Measurements from ENCODE around the gene ZC3H18.

The ZC3H18 gene

GRCh38 chr16:88570691-88571092, 489 bp downstream of the ZC3H18 start:
- Histone ChIP-seq H3K4me1 (ENCODE audit: insufficient read depth, low read length) (peaks cover 6% of the 10 kb centered on the region; the same call in 1 of the 2 replicates), H3K27me3 (ENCODE audit: insufficient read depth, low read length) (no peaks in the 10 kb centered on the region), H3K9me3 (ENCODE audit: insufficient read depth, low read depth, low read length) (no peaks in the 10 kb centered on the region), H3K27ac (ENCODE audit: low read depth, low read length) (no peak overlapping the region), H3K9ac (ENCODE audit: low read depth, low read length) (peak overlapping the region; percentile 93), H3K4me3 (ENCODE audit: low read length) (peak overlapping the region; percentile 91), H3K36me3 (ENCODE audit: insufficient read depth, low read length) (peaks cover 28% of the 10 kb centered on the region)
- WGBS, result under 1% methylated on average over 35 of the region's 35 CpGs

- Histone ChIP-seq H3K9ac (ENCODE audit: low read depth, low read length) (no peak overlapping the region), H3K36me3 (ENCODE audit: insufficient read depth, low read length) (peaks cover 67% of the 10 kb centered on the region), H3K4me3 (ENCODE audit: low read length) (no peak overlapping the region), H3K27me3 (ENCODE audit: insufficient read depth, low read length) (no peaks in the 10 kb centered on the region), H3K4me1 (ENCODE audit: insufficient read depth, low read length) (peaks cover 6% of the 10 kb centered on the region; the same call in 1 of the 2 replicates), H3K27ac (ENCODE audit: low read depth, low read length) (no peak overlapping the region), H3K9me3 (ENCODE audit: insufficient read depth, low read depth, low read length) (no peaks in the 10 kb centered on the region)
- WGBS, result 98% methylated on average over 10 of the region's 11 CpGs
These were observed 5.0 kb downstream of the ZC3H18 start for GRCh38 chr16:88575251-88575650.

- H3K27me3 ChIP-seq (ENCODE audit: insufficient read depth, low read length), result no peaks in the 10 kb centered on the region
- WGBS, result 94% methylated on average over 13 of the region's 13 CpGs
- H3K27ac ChIP-seq (ENCODE audit: low read depth, low read length), result no peak overlapping the region
- no peak overlapping the region for H3K9ac ChIP-seq (ENCODE audit: low read depth, low read length)
- peaks cover 2% of the 10 kb centered on the region; the same call in 1 of the 2 replicates for H3K4me1 ChIP-seq (ENCODE audit: insufficient read depth, low read length)
- H3K9me3 ChIP-seq (ENCODE audit: insufficient read depth, low read depth, low read length), result no peaks in the 10 kb centered on the region
- H3K4me3 ChIP-seq (ENCODE audit: low read length), result no peak overlapping the region
- H3K36me3 ChIP-seq (ENCODE audit: insufficient read depth, low read length), result peaks cover 78% of the 10 kb centered on the region
These were observed 6.1 kb downstream of the ZC3H18 start for GRCh38 chr16:88576307-88576706.

- Histone ChIP-seq H3K36me3 (ENCODE audit: insufficient read depth, low read length) (peaks cover 77% of the 10 kb centered on the region), H3K9me3 (ENCODE audit: insufficient read depth, low read depth, low read length) (no peaks in the 10 kb centered on the region), H3K4me1 (ENCODE audit: insufficient read depth, low read length) (no peaks in the 10 kb centered on the region), H3K27ac (ENCODE audit: low read depth, low read length) (no peak overlapping the region), H3K27me3 (ENCODE audit: insufficient read depth, low read length) (no peaks in the 10 kb centered on the region), H3K9ac (ENCODE audit: low read depth, low read length) (no peak overlapping the region), H3K4me3 (ENCODE audit: low read length) (no peak overlapping the region)
- WGBS, result 96% methylated on average over 20 of the region's 20 CpGs
These were observed 7.0 kb downstream of the ZC3H18 start for GRCh38 chr16:88577166-88577565.

GRCh38 chr16:88578446-88579313, 8.5 kb downstream of the ZC3H18 start:
- peaks cover 77% of the 10 kb centered on the region for H3K36me3 ChIP-seq (ENCODE audit: insufficient read depth, low read length)
- no peak overlapping the region for H3K9ac ChIP-seq (ENCODE audit: low read depth, low read length)

GRCh38 chr16:88580371-88580770, 10.2 kb downstream of the ZC3H18 start:
- Histone ChIP-seq H3K27ac (ENCODE audit: low read depth, low read length) (no peak overlapping the region), H3K36me3 (ENCODE audit: insufficient read depth, low read length) (peaks cover 69% of the 10 kb centered on the region), H3K9me3 (ENCODE audit: insufficient read depth, low read depth, low read length) (no peaks in the 10 kb centered on the region), H3K9ac (ENCODE audit: low read depth, low read length) (no peak overlapping the region), H3K4me3 (ENCODE audit: low read length) (no peak overlapping the region), H3K4me1 (ENCODE audit: insufficient read depth, low read length) (no peaks in the 10 kb centered on the region), H3K27me3 (ENCODE audit: insufficient read depth, low read length) (no peaks in the 10 kb centered on the region)
- WGBS, result 95% methylated on average over 16 of the region's 16 CpGs

More at GRCh38 chr16:88578446-88579313, 8.5 kb downstream of the ZC3H18 start:
- Histone ChIP-seq H3K27me3 (ENCODE audit: insufficient read depth, low read length) (no peaks in the 10 kb centered on the region), H3K4me1 (ENCODE audit: insufficient read depth, low read length) (no peaks in the 10 kb centered on the region), H3K27ac (ENCODE audit: low read depth, low read length) (no peak overlapping the region), H3K9me3 (ENCODE audit: insufficient read depth, low read depth, low read length) (no peaks in the 10 kb centered on the region), H3K4me3 (ENCODE audit: low read length) (no peak overlapping the region)
- WGBS, result 95% methylated on average over 26 of the region's 26 CpGs

- Histone ChIP-seq H3K27ac (ENCODE audit: low read depth, low read length) (no peak overlapping the region), H3K36me3 (ENCODE audit: insufficient read depth, low read length) (peaks cover 66% of the 10 kb centered on the region), H3K4me3 (ENCODE audit: low read length) (no peak overlapping the region), H3K27me3 (ENCODE audit: insufficient read depth, low read length) (no peaks in the 10 kb centered on the region), H3K9me3 (ENCODE audit: insufficient read depth, low read depth, low read length) (no peaks in the 10 kb centered on the region), H3K4me1 (ENCODE audit: insufficient read depth, low read length) (no peaks in the 10 kb centered on the region), H3K9ac (ENCODE audit: low read depth, low read length) (no peak overlapping the region)
- WGBS, result 95% methylated on average over 4 of the region's 4 CpGs
These were observed 10.8 kb downstream of the ZC3H18 start for GRCh38 chr16:88581033-88581432.

GRCh38 chr16:88582912-88583575, 12.8 kb downstream of the ZC3H18 start:
- H3K4me1 ChIP-seq (ENCODE audit: insufficient read depth, low read length), result no peaks in the 10 kb centered on the region
- H3K36me3 ChIP-seq (ENCODE audit: insufficient read depth, low read length), result peaks cover 65% of the 10 kb centered on the region
- no peak overlapping the region for H3K9ac ChIP-seq (ENCODE audit: low read depth, low read length)
- WGBS, result 89% methylated on average over 14 of the region's 14 CpGs
- no peak overlapping the region for H3K27ac ChIP-seq (ENCODE audit: low read depth, low read length)
- no peaks in the 10 kb centered on the region for H3K9me3 ChIP-seq (ENCODE audit: insufficient read depth, low read depth, low read length)
- H3K27me3 ChIP-seq (ENCODE audit: insufficient read depth, low read length), result no peaks in the 10 kb centered on the region
- no peak overlapping the region for H3K4me3 ChIP-seq (ENCODE audit: low read length)

GRCh38 chr16:88584676-88585075, 14.5 kb downstream of the ZC3H18 start:
- no peaks in the 10 kb centered on the region for H3K4me1 ChIP-seq (ENCODE audit: insufficient read depth, low read length)
- H3K9me3 ChIP-seq (ENCODE audit: insufficient read depth, low read depth, low read length), result no peaks in the 10 kb centered on the region
- WGBS, result 93% methylated on average over 6 of the region's 6 CpGs
- H3K36me3 ChIP-seq (ENCODE audit: insufficient read depth, low read length), result peaks cover 65% of the 10 kb centered on the region
- no peak overlapping the region for H3K9ac ChIP-seq (ENCODE audit: low read depth, low read length)
- H3K27ac ChIP-seq (ENCODE audit: low read depth, low read length), result no peak overlapping the region
- no peaks in the 10 kb centered on the region for H3K27me3 ChIP-seq (ENCODE audit: insufficient read depth, low read length)
- no peak overlapping the region for H3K4me3 ChIP-seq (ENCODE audit: low read length)

- Histone ChIP-seq H3K9me3 (ENCODE audit: insufficient read depth, low read depth, low read length) (no peaks in the 10 kb centered on the region), H3K27ac (ENCODE audit: low read depth, low read length) (no peak overlapping the region), H3K9ac (ENCODE audit: low read depth, low read length) (no peak overlapping the region), H3K4me1 (ENCODE audit: insufficient read depth, low read length) (no peaks in the 10 kb centered on the region), H3K36me3 (ENCODE audit: insufficient read depth, low read length) (peaks cover 68% of the 10 kb centered on the region), H3K27me3 (ENCODE audit: insufficient read depth, low read length) (no peaks in the 10 kb centered on the region), H3K4me3 (ENCODE audit: low read length) (no peak overlapping the region)
- WGBS, result 95% methylated on average over 8 of the region's 8 CpGs
These were observed 15.1 kb downstream of the ZC3H18 start for GRCh38 chr16:88585269-88585668.

GRCh38 chr16:88585927-88586581, 15.9 kb downstream of the ZC3H18 start:
- no peak overlapping the region for H3K9ac ChIP-seq (ENCODE audit: low read depth, low read length)
- H3K4me3 ChIP-seq (ENCODE audit: low read length), result no peak overlapping the region
- 96% methylated on average over 12 of the region's 13 CpGs for WGBS
- no peak overlapping the region for H3K27ac ChIP-seq (ENCODE audit: low read depth, low read length)
- H3K4me1 ChIP-seq (ENCODE audit: insufficient read depth, low read length), result no peaks in the 10 kb centered on the region
- H3K36me3 ChIP-seq (ENCODE audit: insufficient read depth, low read length), result peaks cover 64% of the 10 kb centered on the region
- no peaks in the 10 kb centered on the region for H3K27me3 ChIP-seq (ENCODE audit: insufficient read depth, low read length)
- no peaks in the 10 kb centered on the region for H3K9me3 ChIP-seq (ENCODE audit: insufficient read depth, low read depth, low read length)

All from HUES64 (cell line).